Measurements from ENCODE around the gene SLC35G4.

- TF ChIP-seq CTCF (IDR thresholded peaks at IDR 0.05) (no peak), POLR2A (IDR thresholded peaks at IDR 0.05) (no peak)
These were observed 43.7 kb upstream of the SLC35G4 start for GRCh38 chr18:11565716-11566115.

Data from testis (tissue), 2 donors.